GM21447 (cell line): ENCODE results near the gene GIMAP4.
"Not testable (repeated sequence)": the region's sequence is repeated elsewhere in the genome, so short reads cannot be mapped to it uniquely, and the experiment has no call there.

Experiments
- ATAC-seq: cut with Tn5 transposase; IDR thresholded peaks from one replicate; pipeline ENCODE4 v1.9.1; 2021; ENCODE audit not compliant: unreplicated experiment

GIMAP4 gene

GRCh38 chr7:150579979-150580637 is 12.9 kb downstream of the GIMAP4 start:
- ATAC-seq, result not testable (repeated sequence)

DNA sequence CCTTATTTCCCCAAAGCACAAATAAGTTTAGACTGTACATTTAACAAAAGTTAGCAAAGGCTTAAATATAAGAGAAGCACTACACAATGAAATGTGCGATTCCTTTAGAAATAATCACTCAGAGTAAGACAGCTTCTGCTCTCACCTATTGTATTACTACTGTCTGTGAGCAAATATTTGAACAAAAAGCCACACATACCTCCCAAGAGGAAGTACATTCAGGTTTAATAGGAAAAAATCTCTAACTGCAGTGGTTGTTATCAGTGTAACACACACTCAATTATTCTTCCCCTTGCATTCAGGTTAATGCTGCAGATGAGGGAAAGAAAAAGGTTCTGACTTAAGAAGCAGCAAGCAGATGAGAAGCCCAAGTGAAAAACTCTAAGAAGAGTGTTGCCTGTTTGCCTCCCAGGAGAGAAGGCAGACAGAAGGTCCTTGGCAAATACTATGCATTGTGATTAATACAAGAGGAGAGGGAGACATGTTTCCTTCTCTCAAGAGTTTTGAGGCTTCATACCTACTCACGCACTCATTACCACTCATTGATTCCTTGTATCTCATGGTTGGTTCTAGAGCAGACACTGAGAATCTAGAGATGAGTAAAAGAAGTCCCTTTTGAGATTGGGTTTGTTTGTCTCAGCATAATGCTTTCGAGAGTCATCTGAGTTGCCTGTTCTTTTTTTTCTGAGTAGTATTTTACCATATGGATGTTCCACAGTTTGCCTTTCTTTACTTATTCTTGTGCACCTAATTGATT is 13.6 kb downstream of the GIMAP4 start:
- ATAC-seq, result no peak

GRCh38 chr7:150585199-150585598 is 18.0 kb downstream of the GIMAP4 start:
- no peak for ATAC-seq

DNA sequence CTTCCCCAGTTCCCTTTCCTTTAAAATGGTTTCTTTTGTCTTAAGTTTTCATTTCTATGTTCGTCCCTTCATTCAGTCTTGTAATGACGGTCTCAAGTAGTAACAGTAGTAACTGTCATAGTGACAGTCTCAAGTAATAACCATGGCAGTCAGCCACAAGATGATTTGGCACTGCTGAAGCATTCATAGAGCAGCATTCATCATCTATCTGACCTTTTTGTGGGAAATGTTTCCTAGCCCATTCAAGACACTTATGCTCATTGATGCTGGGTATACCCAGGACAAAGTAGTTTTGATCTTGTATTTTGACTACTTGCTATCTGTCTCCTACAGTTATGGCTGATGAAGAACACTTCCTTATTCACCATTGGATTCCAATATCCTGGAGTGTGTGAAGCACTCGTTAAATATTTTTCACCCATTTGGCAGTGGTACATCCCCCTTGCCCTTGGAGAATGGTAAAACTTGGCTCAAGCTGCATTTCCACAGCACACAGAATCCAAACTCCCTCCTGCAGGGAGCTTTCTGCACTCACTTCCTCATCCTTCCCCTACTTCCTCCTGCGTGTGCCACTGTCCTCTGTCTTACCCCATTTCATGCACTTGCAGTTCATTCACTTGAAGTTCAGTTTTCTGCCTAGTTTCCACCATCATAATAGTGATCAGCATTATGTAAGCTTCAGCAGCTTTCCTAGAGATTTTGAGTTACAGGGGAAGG is 19.0 kb downstream of the GIMAP4 start:
- ATAC-seq, result no peak

GRCh38 chr7:150586785-150587152 is 19.6 kb downstream of the GIMAP4 start:
- no peak for ATAC-seq

GRCh38 chr7:150587551-150587950 is 20.4 kb downstream of the GIMAP4 start:
- no peak for ATAC-seq

DNA sequence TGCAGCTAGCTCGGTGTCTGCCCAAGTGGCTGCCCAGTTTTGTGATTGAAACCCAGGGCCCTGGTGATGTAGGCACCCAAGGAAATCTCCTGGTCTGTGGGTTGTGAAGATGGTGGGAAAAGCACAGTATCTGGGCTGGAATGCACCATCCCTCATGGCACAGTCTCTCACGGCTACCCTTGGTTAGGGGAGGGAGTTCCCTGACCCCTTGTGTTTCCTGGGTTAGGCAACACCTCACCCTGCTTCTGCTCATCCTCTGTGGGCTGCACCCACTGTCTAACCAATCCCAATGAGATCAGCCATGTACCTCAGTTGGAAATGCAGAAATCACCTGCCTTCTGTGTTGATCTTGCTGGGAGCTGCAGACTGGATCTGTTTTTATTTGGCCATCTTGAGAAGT is 27.6 kb downstream of the GIMAP4 start:
- no peak for ATAC-seq

GRCh38 chr7:150595361-150595760 is 28.2 kb downstream of the GIMAP4 start:
- ATAC-seq, result no peak

DNA sequence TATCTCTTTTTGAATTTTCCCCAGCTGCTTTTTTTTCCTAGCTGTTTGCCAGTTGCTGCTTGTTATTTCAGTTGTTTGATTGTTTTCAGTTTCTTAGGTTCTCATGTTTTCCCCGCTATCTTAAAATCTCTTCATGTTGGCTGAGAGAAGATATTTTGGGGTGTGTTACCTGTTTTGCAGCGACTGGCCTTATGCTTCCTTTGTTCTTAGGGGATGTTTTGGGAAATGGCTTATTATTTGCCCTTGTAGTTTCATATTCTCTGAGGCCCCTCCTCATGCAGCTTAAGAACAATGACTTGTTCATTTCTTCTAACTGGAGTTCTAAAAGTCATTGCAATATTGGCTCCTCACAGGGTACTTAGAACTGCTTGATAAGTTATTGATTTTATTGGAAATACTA is 36.4 kb downstream of the GIMAP4 start:
- not testable (repeated sequence) for ATAC-seq

GRCh38 chr7:150610233-150610632 is 43.0 kb downstream of the GIMAP4 start:
- ATAC-seq, result no peak

DNA sequence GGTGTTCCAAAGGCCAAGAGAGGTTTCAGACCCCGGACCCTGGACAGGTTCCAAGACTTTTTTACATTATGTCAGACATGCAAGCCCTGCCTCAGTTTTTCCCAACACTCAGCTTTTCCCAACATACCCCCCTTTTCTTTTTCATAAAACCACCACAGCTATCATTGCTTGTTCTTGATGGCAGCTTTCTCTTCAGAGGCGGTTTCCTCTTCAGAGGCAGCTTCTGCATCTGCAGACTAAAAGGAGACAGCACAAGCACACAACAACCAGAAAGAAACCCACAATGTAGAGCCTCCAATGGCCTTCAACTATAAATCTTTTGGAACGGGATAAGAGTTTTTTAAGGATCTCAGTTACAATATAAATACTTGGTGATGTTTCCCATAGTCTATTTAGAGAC is 45.7 kb downstream of the GIMAP4 start:
- ATAC-seq, result no peak

DNA sequence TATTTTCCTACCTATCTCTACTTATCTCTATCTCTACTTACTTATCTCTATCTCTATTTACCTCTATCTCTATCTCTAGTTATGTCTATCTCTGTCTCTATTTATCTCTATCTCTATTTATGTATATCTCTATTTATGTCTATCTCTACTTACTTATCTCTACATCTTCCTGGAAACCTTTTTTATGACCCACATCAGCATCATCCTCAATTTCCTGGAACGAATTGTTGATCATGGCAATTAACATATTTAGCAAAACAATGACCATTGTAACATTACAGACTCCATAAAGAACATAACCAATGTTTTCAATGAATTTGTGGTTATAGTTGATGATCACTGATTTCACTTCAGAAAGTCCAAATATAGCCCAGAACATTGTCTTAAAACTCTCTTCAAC is 46.7 kb downstream of the GIMAP4 start:
- no peak for ATAC-seq

- ATAC-seq, result not testable (repeated sequence)
These were observed 47.2 kb downstream of the GIMAP4 start for GRCh38 chr7:150614426-150614825.

GRCh38 chr7:150615221-150615755 is 48.1 kb downstream of the GIMAP4 start:
- not testable (repeated sequence) for ATAC-seq

DNA sequence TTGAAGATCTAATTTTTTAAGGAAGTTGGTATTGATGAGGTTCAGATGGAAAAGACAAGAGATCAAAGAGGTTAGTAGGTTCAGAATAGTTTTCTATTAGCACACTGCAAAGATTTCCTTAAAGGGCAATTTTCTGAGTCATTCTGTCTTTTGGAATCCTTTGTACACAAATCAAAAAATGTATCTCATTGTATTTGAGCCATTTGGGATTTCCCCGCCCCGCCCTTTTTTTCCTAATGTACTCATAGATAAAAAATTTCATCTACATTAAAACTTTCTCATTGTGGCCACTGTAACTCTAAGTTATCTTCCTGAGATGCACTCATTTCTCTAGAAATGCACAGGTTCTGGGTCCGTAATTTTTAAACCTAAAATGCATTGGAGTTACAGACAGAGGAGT is 52.9 kb downstream of the GIMAP4 start:
- no peak for ATAC-seq

GRCh38 chr7:150620617-150621371 is 53.6 kb downstream of the GIMAP4 start:
- peak; percentile 66 for ATAC-seq

DNA sequence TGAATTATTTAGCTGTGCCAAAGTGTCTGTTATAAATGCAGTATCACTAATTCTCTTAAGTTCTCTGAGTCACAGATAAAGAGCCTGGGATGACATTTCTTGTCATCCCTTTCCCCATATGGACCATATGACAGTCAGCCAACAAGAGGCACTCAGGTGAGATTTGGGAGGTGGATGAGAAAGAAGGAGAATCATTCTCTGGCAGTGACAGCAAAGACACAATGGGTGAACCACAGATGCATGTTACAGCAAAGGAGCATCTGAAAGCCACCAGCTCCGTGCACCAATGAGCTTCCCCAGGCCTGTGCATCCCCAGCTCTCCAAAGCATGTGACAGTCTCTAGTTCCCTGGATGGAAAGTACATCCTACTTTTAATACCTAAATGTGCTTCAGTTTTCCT is 54.2 kb downstream of the GIMAP4 start:
- ATAC-seq, result peak; percentile 61
